22Rv1 (cell line): Measurements from ENCODE around the gene PLA2G5.

Source experiments
- CTCF ChIP-seq: fragments of 450-650 bp; IDR thresholded peaks from 2 replicates; pipeline ENCODE4 v1.5.1; 2017; ENCODE audit warnings: mild to moderate bottlenecking
- ZFX ChIP-seq: fragments of 450-650 bp; IDR thresholded peaks from 2 replicates; pipeline ENCODE4 v1.6.1; 2017; ENCODE audit warnings: antibody characterized with exemption, borderline replicate concordance

- no peak for TF ChIP-seq CTCF
- no peak for TF ChIP-seq ZFX
Observed at GRCh38 chr1:20074055-20074724, 4.2 kb downstream of the PLA2G5 start.
